ENCODE results near the gene NARS2. TPM values are rescaled to one million over a fixed set of nuclear protein-coding genes. Genes with fewer than 3 reads are reported as not detected.
"Not testable (repeated sequence)": the region's sequence is repeated elsewhere in the genome, so short reads cannot be mapped to it uniquely, and the experiment has no call there.

Gene NARS2
- total RNA-seq, 1 donor from 2014 or later, result 24.7 TPM

DNA sequence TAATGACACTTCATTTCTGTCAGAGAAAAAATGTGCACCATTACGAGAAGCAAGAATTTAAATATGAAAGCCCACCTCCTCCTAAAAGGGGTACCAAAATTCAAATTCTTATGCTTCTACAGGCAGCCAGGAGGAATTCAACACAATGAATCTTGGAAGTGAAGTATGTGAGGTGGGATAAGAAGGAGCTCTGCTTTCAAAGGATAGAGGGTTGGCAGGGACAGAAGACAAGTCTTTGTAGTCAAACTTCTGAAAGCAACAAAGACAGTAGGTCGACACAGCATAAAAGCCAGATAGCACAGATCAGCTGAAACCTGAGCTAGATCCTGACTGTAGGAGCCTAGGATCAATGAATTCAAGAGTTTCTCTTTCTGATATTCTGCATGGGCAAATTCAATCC is 17.4 kb downstream of the NARS2 start:
- H3K27ac Mint-ChIP-seq, result no peak overlapping the region
- TF ChIP-seq, protein P1, sequence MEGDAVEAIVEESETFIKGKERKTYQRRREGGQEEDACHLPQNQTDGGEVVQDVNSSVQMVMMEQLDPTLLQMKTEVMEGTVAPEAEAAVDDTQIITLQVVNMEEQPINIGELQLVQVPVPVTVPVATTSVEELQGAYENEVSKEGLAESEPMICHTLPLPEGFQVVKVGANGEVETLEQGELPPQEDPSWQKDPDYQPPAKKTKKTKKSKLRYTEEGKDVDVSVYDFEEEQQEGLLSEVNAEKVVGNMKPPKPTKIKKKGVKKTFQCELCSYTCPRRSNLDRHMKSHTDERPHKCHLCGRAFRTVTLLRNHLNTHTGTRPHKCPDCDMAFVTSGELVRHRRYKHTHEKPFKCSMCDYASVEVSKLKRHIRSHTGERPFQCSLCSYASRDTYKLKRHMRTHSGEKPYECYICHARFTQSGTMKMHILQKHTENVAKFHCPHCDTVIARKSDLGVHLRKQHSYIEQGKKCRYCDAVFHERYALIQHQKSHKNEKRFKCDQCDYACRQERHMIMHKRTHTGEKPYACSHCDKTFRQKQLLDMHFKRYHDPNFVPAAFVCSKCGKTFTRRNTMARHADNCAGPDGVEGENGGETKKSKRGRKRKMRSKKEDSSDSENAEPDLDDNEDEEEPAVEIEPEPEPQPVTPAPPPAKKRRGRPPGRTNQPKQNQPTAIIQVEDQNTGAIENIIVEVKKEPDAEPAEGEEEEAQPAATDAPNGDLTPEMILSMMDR (IDR thresholded peaks at IDR 0.05; ENCODE audit: unreplicated experiment), result no peak
- H3K4me3 Mint-ChIP-seq (ENCODE audit: low read depth), result no peak overlapping the region
- H3K27me3 Mint-ChIP-seq, result no peaks in the 10 kb centered on the region
- no peak for DNase-seq (ENCODE audit: low spot score, unreplicated experiment)
- H3K36me3 Mint-ChIP-seq (ENCODE audit: insufficient read depth), result peaks cover 38% of the 10 kb centered on the region
- peaks cover 5% of the 10 kb centered on the region for H3K9me3 Mint-ChIP-seq (ENCODE audit: low read depth)
- peaks cover 19% of the 10 kb centered on the region for H3K4me1 Mint-ChIP-seq (ENCODE audit: low read depth)

DNA sequence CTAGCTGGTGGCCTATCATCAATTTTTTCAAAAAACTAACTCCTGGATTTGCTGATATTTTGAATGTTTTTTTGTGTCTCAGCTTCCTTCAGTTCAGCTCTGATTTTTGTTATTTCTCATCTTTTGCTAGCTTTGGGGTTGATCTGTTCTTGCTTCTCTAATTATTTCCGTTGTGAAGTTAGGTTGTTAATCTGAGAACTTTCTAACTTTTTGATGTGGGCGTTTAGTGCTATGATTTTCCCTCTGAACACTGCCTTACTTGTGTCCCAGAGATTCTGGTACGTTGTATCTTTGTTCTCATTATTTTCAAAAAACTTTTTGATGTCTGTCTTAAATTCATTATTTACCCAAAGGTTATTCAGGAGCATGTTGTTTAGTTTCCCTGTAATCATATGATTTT is 19.1 kb downstream of the NARS2 start:
- Mint-ChIP-seq H3K27me3 (no peaks in the 10 kb centered on the region), H3K4me1 (ENCODE audit: low read depth) (peaks cover 18% of the 10 kb centered on the region), H3K36me3 (ENCODE audit: insufficient read depth) (peaks cover 44% of the 10 kb centered on the region), H3K9me3 (ENCODE audit: low read depth) (peaks cover 10% of the 10 kb centered on the region), H3K4me3 (ENCODE audit: low read depth) (no peak overlapping the region), H3K27ac (no peak overlapping the region)
- TF ChIP-seq, protein P1 (IDR thresholded peaks at IDR 0.05; ENCODE audit: unreplicated experiment), result no peak
- no peak for DNase-seq (ENCODE audit: low spot score, unreplicated experiment)

DNA sequence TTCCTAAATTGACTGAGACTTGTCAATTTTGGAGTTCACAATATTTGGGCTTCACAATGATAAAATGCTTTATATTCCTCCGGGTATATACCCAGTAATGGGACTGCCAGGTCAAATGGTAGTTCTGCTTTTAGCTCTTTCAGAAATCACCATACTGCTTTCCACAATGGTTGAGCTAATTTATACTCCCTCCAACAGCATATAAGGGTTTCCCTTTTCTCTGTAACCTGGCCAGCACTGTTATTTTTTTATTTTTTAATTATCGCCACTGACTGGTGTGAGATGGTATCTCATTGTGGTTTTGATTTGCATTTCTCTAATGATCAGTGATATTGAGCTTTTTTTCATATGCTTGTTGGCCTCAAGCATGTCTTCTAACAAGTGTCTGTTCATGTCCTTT is 21.8 kb downstream of the NARS2 start:
- Mint-ChIP-seq H3K36me3 (ENCODE audit: insufficient read depth) (peaks cover 36% of the 10 kb centered on the region), H3K27me3 (no peaks in the 10 kb centered on the region), H3K4me1 (ENCODE audit: low read depth) (peaks cover 30% of the 10 kb centered on the region), H3K9me3 (ENCODE audit: low read depth) (peaks cover 10% of the 10 kb centered on the region), H3K4me3 (ENCODE audit: low read depth) (no peak overlapping the region), H3K27ac (no peak overlapping the region)
- DNase-seq (ENCODE audit: low spot score, unreplicated experiment), result no peak
- TF ChIP-seq, protein P1 (IDR thresholded peaks at IDR 0.05; ENCODE audit: unreplicated experiment), result no peak

DNA sequence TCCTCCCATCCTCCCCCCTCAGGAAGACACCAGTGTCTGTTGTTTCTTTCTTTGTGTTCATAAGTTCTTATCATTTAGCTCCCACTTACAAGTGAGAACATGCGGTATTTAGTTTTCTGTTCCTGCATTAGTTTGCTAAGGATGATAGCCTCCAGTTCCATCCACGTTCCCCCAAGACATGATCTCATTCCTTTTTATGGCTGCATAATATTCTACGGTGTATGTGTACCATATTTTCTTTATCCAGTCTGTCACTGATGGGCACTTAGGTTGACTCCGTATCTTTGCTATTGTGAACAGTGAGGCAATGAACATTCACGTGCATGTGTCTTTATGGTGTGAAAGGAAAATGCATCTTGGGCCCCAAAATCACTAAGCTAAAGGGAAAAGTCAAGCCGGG is 22.5 kb downstream of the NARS2 start:
- DNase-seq (ENCODE audit: low spot score, unreplicated experiment); H3K27me3 Mint-ChIP-seq; H3K4me3 Mint-ChIP-seq (ENCODE audit: low read depth): not testable (repeated sequence)
- Mint-ChIP-seq H3K36me3 (ENCODE audit: insufficient read depth) (peaks cover 36% of the 10 kb centered on the region), H3K9me3 (ENCODE audit: low read depth) (peaks cover 10% of the 10 kb centered on the region), H3K27ac (peak overlapping the region; percentile 12), H3K4me1 (ENCODE audit: low read depth) (peaks cover 29% of the 10 kb centered on the region)

DNA sequence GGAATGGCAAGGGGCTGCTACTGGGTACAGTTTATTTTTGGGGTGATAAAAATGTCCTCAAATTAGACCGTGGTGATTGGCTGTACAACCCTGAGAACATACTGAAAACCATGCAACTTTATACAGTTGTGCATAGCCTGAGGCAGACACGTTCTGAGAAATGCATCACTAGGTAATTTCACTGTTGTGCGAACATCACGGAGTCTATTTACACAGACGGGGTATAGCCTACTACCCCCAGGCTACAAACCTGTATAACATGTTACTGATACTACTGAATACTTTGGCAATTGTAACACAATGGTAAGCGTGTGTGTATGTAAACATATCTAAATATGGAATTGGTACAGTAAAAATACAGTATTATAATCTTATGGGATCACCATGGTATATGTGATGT is 23.6 kb downstream of the NARS2 start:
- H3K9me3 Mint-ChIP-seq (ENCODE audit: low read depth), result peaks cover 10% of the 10 kb centered on the region
- no peak overlapping the region for H3K4me3 Mint-ChIP-seq (ENCODE audit: low read depth)
- TF ChIP-seq, protein P1 (IDR thresholded peaks at IDR 0.05; ENCODE audit: unreplicated experiment), result no peak
- no peaks in the 10 kb centered on the region for H3K27me3 Mint-ChIP-seq
- peak overlapping the region; percentile 78 for H3K27ac Mint-ChIP-seq
- peaks cover 29% of the 10 kb centered on the region for H3K36me3 Mint-ChIP-seq (ENCODE audit: insufficient read depth)
- peaks cover 26% of the 10 kb centered on the region for H3K4me1 Mint-ChIP-seq (ENCODE audit: low read depth)
- no peak for DNase-seq (ENCODE audit: low spot score, unreplicated experiment)

DNA sequence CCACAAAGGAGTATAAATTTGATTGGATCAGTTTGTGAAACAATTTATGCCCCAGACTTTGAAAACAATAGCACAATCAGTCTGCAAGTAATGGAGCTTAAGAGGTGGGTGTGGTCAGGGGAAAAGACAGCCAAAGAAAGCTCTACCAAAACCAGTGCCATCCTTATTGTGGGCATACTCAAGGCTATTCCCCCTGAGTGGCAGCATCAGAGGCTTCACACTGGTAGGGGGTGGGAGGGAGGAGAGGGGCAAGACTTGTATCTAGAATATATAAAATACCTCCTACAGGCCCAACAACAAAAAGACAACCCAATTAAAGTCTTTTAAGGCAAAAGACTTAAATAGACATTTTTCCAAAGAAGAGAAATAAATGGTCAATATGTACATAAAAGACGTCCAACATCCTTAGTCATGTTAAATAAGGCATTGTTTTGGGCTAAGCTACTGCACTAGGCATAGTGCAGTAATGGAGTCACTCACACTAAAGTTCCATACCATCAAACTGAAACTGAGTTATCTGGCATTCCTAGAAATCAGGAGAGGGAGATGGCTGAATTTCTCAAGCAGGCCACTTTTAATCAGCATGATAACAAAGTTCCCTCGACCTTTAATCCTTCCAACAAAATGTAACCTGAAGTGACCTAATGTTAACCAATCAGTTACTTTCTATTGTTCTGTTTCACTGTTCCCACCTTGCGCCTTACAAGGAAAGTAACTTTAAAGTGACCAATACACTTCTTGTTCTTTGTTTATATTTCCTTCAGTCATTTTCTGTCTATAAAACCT is 24.8 kb downstream of the NARS2 start:
- peak overlapping the region; percentile 78 for H3K27ac Mint-ChIP-seq
- TF ChIP-seq, protein P1 (IDR thresholded peaks at IDR 0.05; ENCODE audit: unreplicated experiment), result no peak
- no peak for DNase-seq (ENCODE audit: low spot score, unreplicated experiment)

More for the DNA sequence above, 24.8 kb downstream of the NARS2 start:
- peaks cover 27% of the 10 kb centered on the region for H3K36me3 Mint-ChIP-seq (ENCODE audit: insufficient read depth)
- peaks cover 10% of the 10 kb centered on the region for H3K9me3 Mint-ChIP-seq (ENCODE audit: low read depth)
- no peak overlapping the region for H3K4me3 Mint-ChIP-seq (ENCODE audit: low read depth)
- H3K27me3 Mint-ChIP-seq, result no peaks in the 10 kb centered on the region
- peaks cover 26% of the 10 kb centered on the region for H3K4me1 Mint-ChIP-seq (ENCODE audit: low read depth)
